ENCODE results near the gene AP3B2.

DNA sequence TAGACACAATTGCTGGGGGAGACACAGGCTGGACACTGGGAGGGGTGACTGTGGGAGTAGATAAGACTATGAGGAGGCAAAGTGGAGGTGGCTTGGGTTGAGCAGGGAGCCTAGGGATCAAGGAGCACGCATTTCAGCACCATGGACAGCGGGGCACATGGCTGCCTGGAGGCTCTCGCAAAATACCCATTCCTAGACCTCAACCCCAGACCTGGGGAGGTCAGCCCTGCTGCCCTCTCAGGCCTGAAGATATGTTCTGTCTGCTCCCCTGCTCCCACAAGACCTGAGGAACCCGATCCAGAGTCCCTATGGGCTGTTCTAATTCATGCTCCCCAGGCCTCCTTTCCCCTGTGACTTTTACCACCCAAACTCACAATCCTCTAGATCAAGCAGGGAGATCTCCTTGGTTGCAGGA lies 46.5 kb downstream of the AP3B2 start:
- TF ChIP-seq, protein P1, sequence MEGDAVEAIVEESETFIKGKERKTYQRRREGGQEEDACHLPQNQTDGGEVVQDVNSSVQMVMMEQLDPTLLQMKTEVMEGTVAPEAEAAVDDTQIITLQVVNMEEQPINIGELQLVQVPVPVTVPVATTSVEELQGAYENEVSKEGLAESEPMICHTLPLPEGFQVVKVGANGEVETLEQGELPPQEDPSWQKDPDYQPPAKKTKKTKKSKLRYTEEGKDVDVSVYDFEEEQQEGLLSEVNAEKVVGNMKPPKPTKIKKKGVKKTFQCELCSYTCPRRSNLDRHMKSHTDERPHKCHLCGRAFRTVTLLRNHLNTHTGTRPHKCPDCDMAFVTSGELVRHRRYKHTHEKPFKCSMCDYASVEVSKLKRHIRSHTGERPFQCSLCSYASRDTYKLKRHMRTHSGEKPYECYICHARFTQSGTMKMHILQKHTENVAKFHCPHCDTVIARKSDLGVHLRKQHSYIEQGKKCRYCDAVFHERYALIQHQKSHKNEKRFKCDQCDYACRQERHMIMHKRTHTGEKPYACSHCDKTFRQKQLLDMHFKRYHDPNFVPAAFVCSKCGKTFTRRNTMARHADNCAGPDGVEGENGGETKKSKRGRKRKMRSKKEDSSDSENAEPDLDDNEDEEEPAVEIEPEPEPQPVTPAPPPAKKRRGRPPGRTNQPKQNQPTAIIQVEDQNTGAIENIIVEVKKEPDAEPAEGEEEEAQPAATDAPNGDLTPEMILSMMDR (IDR thresholded peaks at IDR 0.05) = no peak
- TF ChIP-seq POLR2A (IDR thresholded peaks at IDR 0.05) = no peak
